Left ventricle myocardium inferior (tissue), 1 donor: ENCODE measurements around the gene BAAT. TPM values are rescaled to one million over a fixed set of nuclear protein-coding genes. Genes with fewer than 3 reads are reported as not detected.

Experiments used
- DNase-seq: peaks from one replicate; pipeline ENCODE4 v3.0.0-alpha.2; 2020
- H3K27ac ChIP-seq: fragments of 200-600 bp; replicated peaks from 2 replicates; pipeline ENCODE4 v1.8.0; 2021
- H3K27me3 ChIP-seq: fragments of 200-600 bp; 2 replicates; pipeline ENCODE4 v1.8.0; 2021; ENCODE audit warnings: low read depth
- H3K36me3 ChIP-seq: fragments of 200-600 bp; 2 replicates; pipeline ENCODE4 v1.8.0; 2021
- H3K4me1 ChIP-seq: fragments of 200-600 bp; 2 replicates; pipeline ENCODE4 v1.8.0; 2021
- H3K4me3 ChIP-seq: fragments of 200-600 bp; 2 replicates; pipeline ENCODE4 v1.8.0; 2021; ENCODE audit warnings: mild to moderate bottlenecking, moderate library complexity
- H3K9me3 ChIP-seq: fragments of 200-600 bp; replicated peaks from 2 replicates; pipeline ENCODE4 v1.8.0; 2021
- intact Hi-C: fragments of 100-400 bp; cut with micrococcal nuclease; formaldehyde crosslinking; loops from one replicate; pipeline ENCODE4 v1.11.0; 2022
- total RNA-seq: library from RNA; stranded (reverse); fragmentation: NEBNext Ultra II Directional; extraction: Animal tissue kit (Norgen Biotek cat#: 25700); gene quantifications from one replicate; pipeline ENCODE4 v1.2.1, GENCODE V29; 2021
- TF ChIP-seq, protein P1 (sequence below): fragments of 200-600 bp; IDR thresholded peaks from 2 replicates; pipeline ENCODE4 v1.8.0; 2021; ENCODE audit warnings: antibody characterized with exemption, mild to moderate bottlenecking, borderline replicate concordance
- donor health status: DM: no; HTN: yes; CAD: no; lungs with severe emphysema.

The BAAT gene
- total RNA-seq, 1 donor from 2014 or later = not detected

- peaks cover 13% of the 10 kb centered on the region for H3K27me3 ChIP-seq
- H3K27ac ChIP-seq = no peak overlapping the region
- DNase-seq = no peak
- no peaks in the 10 kb centered on the region for H3K4me1 ChIP-seq
- no peak overlapping the region for H3K4me3 ChIP-seq
- H3K36me3 ChIP-seq = no peaks in the 10 kb centered on the region
- TF ChIP-seq, protein P1, sequence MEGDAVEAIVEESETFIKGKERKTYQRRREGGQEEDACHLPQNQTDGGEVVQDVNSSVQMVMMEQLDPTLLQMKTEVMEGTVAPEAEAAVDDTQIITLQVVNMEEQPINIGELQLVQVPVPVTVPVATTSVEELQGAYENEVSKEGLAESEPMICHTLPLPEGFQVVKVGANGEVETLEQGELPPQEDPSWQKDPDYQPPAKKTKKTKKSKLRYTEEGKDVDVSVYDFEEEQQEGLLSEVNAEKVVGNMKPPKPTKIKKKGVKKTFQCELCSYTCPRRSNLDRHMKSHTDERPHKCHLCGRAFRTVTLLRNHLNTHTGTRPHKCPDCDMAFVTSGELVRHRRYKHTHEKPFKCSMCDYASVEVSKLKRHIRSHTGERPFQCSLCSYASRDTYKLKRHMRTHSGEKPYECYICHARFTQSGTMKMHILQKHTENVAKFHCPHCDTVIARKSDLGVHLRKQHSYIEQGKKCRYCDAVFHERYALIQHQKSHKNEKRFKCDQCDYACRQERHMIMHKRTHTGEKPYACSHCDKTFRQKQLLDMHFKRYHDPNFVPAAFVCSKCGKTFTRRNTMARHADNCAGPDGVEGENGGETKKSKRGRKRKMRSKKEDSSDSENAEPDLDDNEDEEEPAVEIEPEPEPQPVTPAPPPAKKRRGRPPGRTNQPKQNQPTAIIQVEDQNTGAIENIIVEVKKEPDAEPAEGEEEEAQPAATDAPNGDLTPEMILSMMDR = no peak
- intact Hi-C loops = loop anchor here (5.0 kb wide), 1 partner anchor 710 kb away; no protein-coding TSS in a partner anchor
- no peaks in the 10 kb centered on the region for H3K9me3 ChIP-seq
These were observed 72.1 kb downstream of the BAAT start for GRCh38 chr9:101312661-101313060.

DNA sequence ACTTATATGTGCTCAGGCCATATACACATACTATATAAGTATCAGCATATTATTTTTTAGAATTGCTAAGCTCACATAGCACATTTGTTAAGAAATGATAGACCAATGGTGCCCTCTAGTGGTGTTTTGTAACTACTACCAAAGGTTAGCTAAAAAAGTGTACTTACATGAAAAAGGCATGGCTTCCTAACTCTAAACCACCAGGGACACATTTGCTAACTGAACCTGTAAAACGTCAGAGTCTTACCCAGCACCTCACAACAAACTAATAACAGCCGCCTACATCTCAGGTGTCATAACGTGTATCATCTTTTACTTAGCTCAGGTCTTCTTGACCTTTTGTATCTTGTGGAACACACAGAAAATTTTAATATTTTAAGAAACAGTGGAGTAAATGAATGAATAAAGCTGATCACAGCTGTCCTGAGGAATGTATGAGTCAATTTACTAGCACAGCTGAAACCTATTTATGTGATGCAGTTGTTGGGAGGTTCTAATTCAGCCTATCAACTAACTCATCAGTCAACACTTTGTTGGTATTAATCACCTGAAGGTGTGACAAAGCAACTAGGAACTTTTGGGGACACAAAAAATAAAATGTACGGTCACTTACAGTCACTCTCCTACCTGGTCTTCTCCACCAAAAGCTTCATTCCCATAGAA, 72.9 kb downstream of the BAAT start:
- Histone ChIP-seq H3K36me3 (no peaks in the 10 kb centered on the region), H3K27me3 (peaks cover 13% of the 10 kb centered on the region), H3K27ac (no peak overlapping the region), H3K4me1 (no peaks in the 10 kb centered on the region), H3K9me3 (no peaks in the 10 kb centered on the region), H3K4me3 (no peak overlapping the region)
- TF ChIP-seq, protein P1 = peak; percentile 76
- DNase-seq = no peak
- intact Hi-C loops = loop anchor here (5.0 kb wide), 1 partner anchor 710 kb away; no protein-coding TSS in a partner anchor

DNA sequence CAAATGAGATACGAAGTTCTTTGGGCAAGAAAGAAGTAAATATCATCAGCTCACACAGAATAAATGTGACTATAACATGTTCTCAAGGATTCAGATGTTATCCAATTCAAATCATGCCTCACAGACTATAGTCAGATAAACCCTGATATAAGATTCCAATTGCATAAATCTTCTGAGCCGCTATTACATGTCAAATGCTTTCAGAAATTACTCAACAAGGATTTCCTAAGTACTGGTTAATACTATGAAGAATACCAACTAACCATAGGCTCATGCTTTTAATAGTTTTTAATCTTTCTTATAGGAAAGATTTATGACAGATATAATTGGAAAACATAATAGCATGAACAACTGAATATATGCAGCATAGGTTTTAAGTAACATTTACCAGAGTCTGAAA, 73.6 kb downstream of the BAAT start:
- H3K4me3 ChIP-seq = no peak overlapping the region
- no peaks in the 10 kb centered on the region for H3K4me1 ChIP-seq
- H3K36me3 ChIP-seq = no peaks in the 10 kb centered on the region
- peaks cover 16% of the 10 kb centered on the region for H3K27me3 ChIP-seq
- no peak overlapping the region for H3K27ac ChIP-seq
- no peaks in the 10 kb centered on the region for H3K9me3 ChIP-seq
- intact Hi-C loops = loop anchor here (5.0 kb wide), 1 partner anchor 709 kb away; no protein-coding TSS in a partner anchor
- DNase-seq = no peak
- TF ChIP-seq, protein P1 = no peak

Other genes with a start within 250 kb of the BAAT start
- 17.3 TPM for gene MRPL50, start 13.6 kb upstream of the BAAT start, total RNA-seq
- 18.8 TPM for gene ZNF189, start 13.8 kb upstream of the BAAT start, total RNA-seq
- 0.41 TPM for gene ALDOB, start 50.8 kb upstream of the BAAT start, total RNA-seq
- gene RNF20, start 148.8 kb upstream of the BAAT start, total RNA-seq = 55.4 TPM
- not detected for gene PPP3R2, start 210.0 kb upstream of the BAAT start, total RNA-seq